Transverse colon (tissue), 4 donors: ENCODE measurements around the gene TRDN. TPM values are rescaled to one million over a fixed set of nuclear protein-coding genes. Genes with fewer than 3 reads are reported as not detected.

Source experiments
- DNase-seq: peaks from one replicate; pipeline ENCODE4 v3.0.0-alpha.2; 2019
- H3K27ac ChIP-seq, 4 donors: fragments of 200-600 bp; sonication (generic); 2 replicates each; pipeline ENCODE4 v1.5.1; 2016 to 2018; ENCODE audit warnings: inconsistent platforms in 4 of 4
- H3K27me3 ChIP-seq: fragments of 200-600 bp; sonication (generic); 2 replicates; pipeline ENCODE4 v1.5.1; 2017; ENCODE audit warnings: inconsistent platforms
- H3K36me3 ChIP-seq, 4 donors: fragments of 200-600 bp; sonication (generic); 2 replicates each; pipeline ENCODE4 v1.5.1; 2017 to 2019; ENCODE audit warnings: inconsistent platforms in 4 of 4
- H3K4me1 ChIP-seq, 4 donors: fragments of 200-600 bp; sonication (generic); 2 replicates each; pipeline ENCODE4 v1.5.1; 2017 to 2020; ENCODE audit warnings: inconsistent platforms in 4 of 4
- H3K4me3 ChIP-seq, 4 donors: fragments of 200-600 bp; sonication (generic); 1 replicate in 1 of 4; 2 replicates in 3 of 4; pipeline versions ENCODE4 v1.5.1 to v1.6.1; 2017 to 2019; ENCODE audit warnings: inconsistent platforms in 4 of 4
- H3K9me3 ChIP-seq, 2 donors: fragments of 200-600 bp; sonication (generic); 2 replicates each; pipeline ENCODE4 v1.5.1; 2017 to 2019; ENCODE audit warnings: inconsistent platforms in 2 of 2
- CTCF ChIP-seq, 5 experiments: fragments of 200-600 bp in 3 of 5; fragments of 450-650 bp in 2 of 5; sonication (generic) in 3 of 5; IDR thresholded peaks; 1 replicate in 2 of 5; 2 replicates in 3 of 5; pipeline ENCODE4 v1.5.1; 2016 to 2017; ENCODE audit warnings: antibody characterized with exemption in 5 of 5, inconsistent platforms in 3 of 5, mild to moderate bottlenecking in 2 of 5, moderate library complexity in 1 of 5
- EP300 ChIP-seq: sonication (generic); formaldehyde crosslinking; IDR thresholded peaks from one replicate; pipeline ENCODE4 v1.6.1; 2017; ENCODE audit warnings: antibody characterized with exemption, low read depth
- POLR2A ChIP-seq: fragments of 450-650 bp; IDR thresholded peaks from one replicate; pipeline ENCODE4 v1.6.1; 2016; ENCODE audit warnings: antibody characterized with exemption, mild to moderate bottlenecking, moderate library complexity
- POLR2AphosphoS5 ChIP-seq, 3 donors: sonication (generic); formaldehyde crosslinking; IDR thresholded peaks; one replicate each; pipeline ENCODE4 v1.6.1; 2016; ENCODE audit warnings: antibody characterized with exemption in 3 of 3
- WGBS, 2 donors: methylation state at CpG; one replicate each; pipeline ENCODE4 v1.1.5; 2018; ENCODE audit warnings: low coverage in 1 of 2; 5-methylcytosine and 5-hydroxymethylcytosine counted together
- in situ Hi-C, 4 donors: fragments of 200-750 bp; cut with MboI; loops; one replicate each; pipeline versions ENCODE4 v1.15.0 to v1.15.1; 2017; ENCODE audit warnings: low sequenced_read_pairs in 3 of 4, low pct_ligation_motif_present in 1 of 4, low pct_unique_long_range_greater_than_20kb in 1 of 4
- intact Hi-C: fragments of 100-400 bp; cut with DNase I; formaldehyde crosslinking; loops from one replicate; pipeline ENCODE4 v1.15.1; 2023; ENCODE audit warnings: low total_unique reads
- total RNA-seq, 4 donors: library from RNA; depleted of rRNA; stranded (reverse); fragments of >200 nt; gene quantifications; one replicate each; pipeline ENCODE4 v1.1.0, GENCODE V29; 2016

TRDN gene
- total RNA-seq, 4 donors from 2014 or later, result 0.14 TPM; not detected in 3

DNA sequence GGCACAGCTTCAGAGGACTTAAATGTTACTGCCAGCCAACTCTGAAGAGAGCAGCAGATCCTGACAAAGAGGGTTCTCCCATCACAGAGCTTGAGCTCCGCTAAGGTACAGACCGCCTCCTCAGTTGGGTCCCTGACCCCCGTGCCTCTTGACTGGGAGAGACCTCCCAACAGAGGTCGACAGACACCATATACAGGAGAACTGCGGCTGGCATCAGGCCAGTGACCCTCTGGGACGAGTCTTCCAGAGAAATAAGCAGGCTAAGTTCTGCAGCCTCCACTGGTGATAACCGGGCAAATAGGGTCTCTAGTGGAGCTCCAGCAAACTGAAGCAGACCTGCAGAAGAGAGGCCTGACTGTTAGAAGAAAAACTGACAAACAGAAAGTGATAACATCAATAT lies 453.8 kb downstream of the TRDN start:
- TF ChIP-seq POLR2A, result no peak
- TF ChIP-seq CTCF (IDR thresholded peaks at IDR 0.05), result no peak
- no peak for TF ChIP-seq POLR2AphosphoS5 (IDR thresholded peaks at IDR 0.05)
- no peak for TF ChIP-seq EP300
- no peak for DNase-seq
- H3K27me3 ChIP-seq, result no peaks in the 10 kb centered on the region
- H3K27ac ChIP-seq, result no peak overlapping the region
- in situ Hi-C loops (no loop called here), intact Hi-C loops (no loop called here)
- no peaks in the 10 kb centered on the region for H3K9me3 ChIP-seq
- no peaks in the 10 kb centered on the region for H3K36me3 ChIP-seq
- WGBS, 2 donors, result 80% methylated on average over 7 of the region's 7 CpGs; no CpG with 5 or more reads in 1 of the 2 donors
- H3K4me3 ChIP-seq, result no peak overlapping the region
- H3K4me1 ChIP-seq, result no peaks in the 10 kb centered on the region

DNA sequence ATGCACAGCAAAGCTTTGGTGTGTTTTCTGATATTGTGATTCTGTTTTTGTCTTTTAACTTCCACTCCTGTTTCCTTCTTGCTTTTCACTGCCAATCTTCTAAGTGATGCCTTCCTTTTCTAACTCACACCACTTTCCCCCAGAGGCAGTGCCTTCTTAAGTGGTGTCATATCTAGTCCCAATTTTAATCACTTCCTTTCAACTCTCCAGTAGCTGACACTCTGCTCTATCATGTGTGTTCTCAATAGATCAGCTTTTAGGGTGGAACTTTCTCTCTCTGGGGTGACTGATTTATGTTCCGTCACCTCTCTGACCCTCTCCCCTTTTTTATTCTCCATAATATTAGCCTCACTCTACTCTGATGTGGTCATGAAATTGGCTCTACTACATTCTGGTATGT lies 460.0 kb downstream of the TRDN start:
- Histone ChIP-seq H3K4me3 (no peak overlapping the region), H3K4me1 (no peaks in the 10 kb centered on the region), H3K36me3 (no peaks in the 10 kb centered on the region), H3K27me3 (no peaks in the 10 kb centered on the region), H3K27ac (no peak overlapping the region), H3K9me3 (no peaks in the 10 kb centered on the region)
- WGBS, 2 donors, result 33 to 90% methylated on average over 1 of the region's 1 CpG
- in situ Hi-C loops (no loop called here), intact Hi-C loops (no loop called here)
- TF ChIP-seq EP300, result no peak
- no peak for TF ChIP-seq POLR2AphosphoS5 (IDR thresholded peaks at IDR 0.05)
- TF ChIP-seq POLR2A, result no peak
- no peak for TF ChIP-seq CTCF (IDR thresholded peaks at IDR 0.05)
- no peak for DNase-seq

DNA sequence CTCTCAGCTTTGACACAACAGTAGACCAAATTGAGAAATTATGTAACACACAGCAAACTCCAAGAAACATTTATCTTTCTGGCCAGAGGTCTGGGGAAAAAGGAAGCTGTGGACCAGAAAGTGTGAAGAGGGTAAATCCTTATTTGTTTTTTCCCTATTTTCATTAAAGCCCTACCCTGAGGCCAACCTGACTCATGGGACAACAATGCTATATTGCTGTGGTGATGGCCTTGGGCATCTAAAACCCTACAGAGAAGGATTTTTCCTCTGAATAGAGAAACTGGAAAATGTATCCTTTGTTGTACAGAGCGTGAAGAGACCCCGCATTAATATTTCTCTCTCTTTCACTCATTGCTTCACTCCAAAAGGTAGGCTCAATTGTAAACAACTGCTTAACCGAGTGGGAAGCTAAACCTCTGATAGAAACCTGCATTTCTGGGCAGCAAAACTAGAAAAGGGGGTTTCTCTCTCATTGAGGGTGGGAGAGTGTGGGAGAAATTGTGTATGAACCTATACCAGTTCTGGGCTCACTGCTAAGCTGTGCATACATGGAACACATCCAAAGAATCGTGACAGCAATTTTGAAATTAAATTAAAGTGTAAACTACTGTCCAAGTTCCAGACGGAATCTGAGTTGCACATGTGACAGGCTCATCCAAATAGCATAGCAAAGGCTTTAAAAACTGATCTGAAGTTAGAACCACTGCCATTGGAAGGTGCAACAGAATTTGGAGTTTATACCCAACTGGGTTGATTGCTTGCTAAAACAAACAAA lies 465.2 kb downstream of the TRDN start:
- intact Hi-C loops, result no loop called here
- Histone ChIP-seq H3K27me3 (no peaks in the 10 kb centered on the region), H3K27ac (no peak overlapping the region), H3K9me3 (no peaks in the 10 kb centered on the region), H3K36me3 (no peaks in the 10 kb centered on the region), H3K4me3 (no peak overlapping the region), H3K4me1 (no peaks in the 10 kb centered on the region)
- no peak for TF ChIP-seq CTCF (IDR thresholded peaks at IDR 0.05)
- TF ChIP-seq POLR2A, result no peak
- no peak for TF ChIP-seq POLR2AphosphoS5 (IDR thresholded peaks at IDR 0.05)
- TF ChIP-seq EP300, result no peak
- in situ Hi-C loops, result no loop called here
- DNase-seq, result no peak
- WGBS, 2 donors, result 53 to 54% methylated on average over 5 of the region's 5 CpGs

DNA sequence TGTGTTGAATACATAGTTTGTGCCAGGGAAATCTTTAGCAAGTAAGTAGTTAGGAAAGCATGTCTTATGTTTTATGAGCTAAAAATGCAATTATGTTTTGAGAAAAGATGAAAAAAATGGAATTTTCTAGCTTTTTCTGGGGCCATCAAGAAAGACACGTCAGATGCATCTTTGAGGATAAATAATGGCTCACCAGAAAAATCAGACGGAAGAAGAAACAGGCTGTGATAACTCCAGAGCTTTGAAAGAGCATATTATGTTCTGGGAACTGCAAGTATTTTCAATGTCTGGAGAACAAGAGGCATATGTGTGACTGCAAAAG lies 467.0 kb downstream of the TRDN start:
- no peak for DNase-seq
- Histone ChIP-seq H3K4me1 (no peaks in the 10 kb centered on the region), H3K4me3 (no peak overlapping the region), H3K27ac (no peak overlapping the region), H3K9me3 (no peaks in the 10 kb centered on the region), H3K27me3 (no peaks in the 10 kb centered on the region), H3K36me3 (no peaks in the 10 kb centered on the region)
- in situ Hi-C loops, result no loop called here
- intact Hi-C loops, result no loop called here
- TF ChIP-seq EP300 (no peak), POLR2A (no peak), CTCF (IDR thresholded peaks at IDR 0.05) (no peak)
- WGBS, 2 donors, result 55 to 72% methylated on average over 2 of the region's 2 CpGs
